Endothelial cell of umbilical vein (primary cell): ENCODE measurements around the gene CXXC4. TPM values are rescaled to one million over a fixed set of nuclear protein-coding genes. Genes with fewer than 3 reads are reported as not detected.

Experiments used
- BruUV-seq: library from RNA; stranded (reverse); fragments of 400-500 nt; replicated peaks from 2 replicates; lab custom pipeline; 2021; lab: Mats Ljungman, UMichigan
- CTCF ChIA-PET: fragments of 300-600, 350-600 bp; sonication (Branson Sonifier 250); formaldehyde crosslinking; loops from one replicate; lab custom pipeline; 2021; ENCODE audit warnings: antibody characterized with exemption, inconsistent platforms; lab: Charles Lee
- POLR2A ChIA-PET: fragments of 300-600, 350-600 bp; sonication (Branson Sonifier 250); formaldehyde crosslinking; loops from one replicate; lab custom pipeline; 2021; ENCODE audit warnings: antibody characterized with exemption, inconsistent platforms; lab: Charles Lee
- DNase-seq: peaks from one replicate; pipeline ENCODE4 v3.0.0-alpha.2; 2011; ENCODE audit warnings: low read depth, low spot score
- FAIRE-seq: peaks from 2 replicates; lab custom pipeline; 2011; peaks lifted over from hg19 to GRCh38; lab: Jason Lieb, UNC
- H2AFZ ChIP-seq: 2 replicates; pipeline ENCODE4 v1.6.0; 2012; ENCODE audit warnings: low read depth, low read length, control low read depth, inconsistent platforms
- H3K27ac ChIP-seq: 2 replicates; pipeline ENCODE4 v1.5.1; 2011; ENCODE audit warnings: low read depth, mild to moderate bottlenecking, control low read depth, low read length, moderate library complexity; ENCODE audit not compliant: insufficient read depth
- H3K27me3 ChIP-seq, 2 experiments: 2 replicates each; pipeline versions ENCODE4 v1.6.0 to v1.6.1; 2011; ENCODE audit warnings: low read length in 2 of 2, mixed read lengths in 1 of 2; ENCODE audit not compliant: control insufficient read depth in 2 of 2, insufficient read depth in 2 of 2
- H3K36me3 ChIP-seq, 2 experiments: 2 replicates in 1 of 2; 3 replicates in 1 of 2; pipeline ENCODE4 v1.5.1; 2011; ENCODE audit warnings: low read length in 2 of 2, mild to moderate bottlenecking in 1 of 2, moderate library complexity in 1 of 2; ENCODE audit not compliant: control insufficient read depth in 2 of 2, insufficient read depth in 2 of 2; ENCODE audit errors: extremely low read depth in 1 of 2
- H3K4me1 ChIP-seq: 3 replicates; pipeline ENCODE4 v1.5.1; 2011; ENCODE audit warnings: mild to moderate bottlenecking, low read length; ENCODE audit not compliant: control insufficient read depth, insufficient read depth; ENCODE audit errors: extremely low read depth
- H3K4me2 ChIP-seq: 2 replicates; pipeline ENCODE4 v1.6.1; 2011; ENCODE audit warnings: low read length, control low read depth, mixed read lengths; ENCODE audit not compliant: insufficient read depth
- H3K4me3 ChIP-seq, 3 experiments: fragments of 200-600 bp in 1 of 3; sonication (generic), shearing (Covaris generic) in 1 of 3; replicated peaks in 1 of 3; 2 replicates each; pipeline ENCODE4 v1.5.1; 2011 to 2016; ENCODE audit warnings: control low read depth in 3 of 3, low read length in 3 of 3, mild to moderate bottlenecking in 2 of 3, inconsistent platforms in 1 of 3, low read depth in 1 of 3, moderate library complexity in 1 of 3; ENCODE audit not compliant: insufficient read depth in 1 of 3
- H3K79me2 ChIP-seq: 2 replicates; pipeline ENCODE4 v1.6.0; 2012; ENCODE audit warnings: low read length, inconsistent platforms; ENCODE audit not compliant: control insufficient read depth, insufficient read depth
- H3K9ac ChIP-seq: replicated peaks from 2 replicates; pipeline ENCODE3; 2011; ENCODE audit warnings: low read length, control low read depth; ENCODE audit not compliant: insufficient read depth; ENCODE audit errors: extremely low read depth
- H3K9me1 ChIP-seq: replicated peaks from 3 replicates; pipeline ENCODE4 v1.6.0; 2011; ENCODE audit warnings: mild to moderate bottlenecking, low read length; ENCODE audit not compliant: control insufficient read depth, insufficient read depth; ENCODE audit errors: extremely low read depth
- H3K9me3 ChIP-seq: replicated peaks from 2 replicates; pipeline ENCODE4 v1.5.1; 2012; ENCODE audit warnings: low read length, inconsistent platforms; ENCODE audit not compliant: control insufficient read depth, insufficient read depth
- H4K20me1 ChIP-seq: replicated peaks from 2 replicates; pipeline ENCODE3; 2011; ENCODE audit warnings: mild to moderate bottlenecking, low read length; ENCODE audit not compliant: control insufficient read depth, insufficient read depth; ENCODE audit errors: extremely low read depth
- EZH2 ChIP-seq: IDR thresholded peaks from 2 replicates; pipeline ENCODE4 v1.6.1; 2012; ENCODE audit warnings: borderline replicate concordance, low read depth, mild to moderate bottlenecking, moderate library complexity, low read length, inconsistent platforms; ENCODE audit not compliant: severe bottlenecking
- FOS ChIP-seq: IDR thresholded peaks from 2 replicates; pipeline ENCODE4 v1.6.1; 2011; ENCODE audit warnings: mild to moderate bottlenecking, low read length, moderate library complexity, borderline replicate concordance; ENCODE audit not compliant: insufficient read depth
- GATA2 ChIP-seq: IDR thresholded peaks from 2 replicates; pipeline ENCODE4 v1.7.0; 2011; ENCODE audit warnings: low read depth, mild to moderate bottlenecking, moderate library complexity, mixed read lengths, low read length; ENCODE audit not compliant: insufficient read length, insufficient read depth
- JUN ChIP-seq: IDR thresholded peaks from 2 replicates; pipeline ENCODE4 v1.6.1; 2011; ENCODE audit warnings: borderline replicate concordance, low read depth; ENCODE audit not compliant: insufficient read length, insufficient read depth
- MYC ChIP-seq: IDR thresholded peaks from one replicate; pipeline ENCODE4 v1.6.1; 2011; ENCODE audit warnings: mild to moderate bottlenecking, low read depth, low read length
- POLR2A ChIP-seq: IDR thresholded peaks from 2 replicates; pipeline ENCODE4 v1.6.1; 2012; ENCODE audit warnings: low read depth, mild to moderate bottlenecking, control low read depth, low read length
- POLR2AphosphoS5 ChIP-seq: IDR thresholded peaks from 2 replicates; pipeline ENCODE4 v1.6.1; 2012; ENCODE audit warnings: low read depth, mild to moderate bottlenecking, control low read depth, low read length, moderate library complexity; ENCODE audit not compliant: insufficient read depth
- dilution Hi-C: fragments of 300-500 bp; cut with MboI; formaldehyde crosslinking; loops from one replicate; pipeline ENCODE4 v1.15.0; 2019; ENCODE audit warnings: low sequenced_read_pairs; ENCODE audit not compliant: extremely low pct_ligation_motif_present
- intact Hi-C: fragments of 100-400 bp; cut with micrococcal nuclease; formaldehyde crosslinking; loops from one replicate; pipeline ENCODE4 v1.10.0; 2022
- polyA plus RNA-seq, 4 experiments: library from polyadenylated mRNA; depleted of rRNA in 3 of 4; stranded (reverse) in 3 of 4; unstranded in 1 of 4; fragments of >200 nt; gene quantifications; 2 replicates each; pipeline versions ENCODE4 v1.2.1 to v1.2.3, GENCODE V29; 2011 to 2012; ENCODE audit warnings: missing spikeins in 1 of 4
- total RNA-seq: library from RNA; stranded (reverse); gene quantifications from 2 replicates; pipeline ENCODE4 v1.2.3, GENCODE V29; 2021
- TF ChIP-seq, protein P1 (sequence below), 2 donors: IDR thresholded peaks; 1 replicate in 1 of 2; 2 replicates in 1 of 2; pipeline ENCODE4 v1.5.1; 2011; ENCODE audit warnings: low read length in 2 of 2, mild to moderate bottlenecking in 2 of 2, moderate library complexity in 2 of 2, control low read depth in 1 of 2, inconsistent platforms in 1 of 2, low read depth in 1 of 2; ENCODE audit not compliant: insufficient read depth in 1 of 2; ENCODE audit errors: extremely low read depth in 1 of 2
- TF ChIP-seq, protein P2 (sequence below): IDR thresholded peaks from 2 replicates; pipeline ENCODE4 v1.6.1; 2011; ENCODE audit not compliant: insufficient read depth, insufficient read length

Gene CXXC4
- total and polyA plus RNA-seq, 2 donors (not counting 3 experiments of a cell fraction or from before 2014, with no cell fraction given), result not detected

DNA sequence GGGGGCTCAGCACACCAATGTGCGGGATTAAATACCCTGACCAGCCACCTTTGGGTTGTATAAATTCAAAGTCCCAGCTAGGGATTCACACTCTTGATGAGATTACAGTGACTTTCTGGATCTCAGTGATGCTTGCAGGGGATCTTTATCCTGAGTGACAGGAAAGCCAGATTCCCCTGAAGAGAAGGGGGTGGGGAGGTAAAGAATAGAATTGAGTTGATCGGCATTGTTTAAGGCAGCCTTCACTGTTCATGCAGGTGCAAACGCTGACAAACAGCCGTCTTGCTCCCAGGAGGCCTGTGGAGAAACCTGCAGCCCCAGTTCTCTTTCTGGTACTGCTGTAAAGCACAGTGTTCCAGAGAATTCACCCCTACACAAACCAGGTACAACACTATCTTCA lies 19.0 kb downstream of the CXXC4 start:
- H3K4me3 ChIP-seq, result no peak overlapping the region
- no peaks in the 10 kb centered on the region for H3K9me3 ChIP-seq
- no peaks in the 10 kb centered on the region for H3K9me1 ChIP-seq
- H3K4me1 ChIP-seq, result no peaks in the 10 kb centered on the region
- ChIA-PET POLR2A (no interaction called here), CTCF (no interaction called here)
- FAIRE-seq (no peak), DNase-seq (no peak)
- intact Hi-C loops (no loop called here), dilution Hi-C loops (no loop called here)
- H4K20me1 ChIP-seq, result no peaks in the 10 kb centered on the region
- H3K27me3 ChIP-seq, result no peaks in the 10 kb centered on the region
- BruUV-seq, result no TSS peak
- no peak overlapping the region for H2AFZ ChIP-seq
- no peak overlapping the region for H3K27ac ChIP-seq
- TF ChIP-seq EZH2 (no peak), JUN (no peak), GATA2 (no peak), POLR2AphosphoS5 (no peak)
- no peak overlapping the region for H3K9ac ChIP-seq
- H3K36me3 ChIP-seq, result no peaks in the 10 kb centered on the region
- no peak overlapping the region for H3K4me2 ChIP-seq
- H3K79me2 ChIP-seq, result no peaks in the 10 kb centered on the region

DNA sequence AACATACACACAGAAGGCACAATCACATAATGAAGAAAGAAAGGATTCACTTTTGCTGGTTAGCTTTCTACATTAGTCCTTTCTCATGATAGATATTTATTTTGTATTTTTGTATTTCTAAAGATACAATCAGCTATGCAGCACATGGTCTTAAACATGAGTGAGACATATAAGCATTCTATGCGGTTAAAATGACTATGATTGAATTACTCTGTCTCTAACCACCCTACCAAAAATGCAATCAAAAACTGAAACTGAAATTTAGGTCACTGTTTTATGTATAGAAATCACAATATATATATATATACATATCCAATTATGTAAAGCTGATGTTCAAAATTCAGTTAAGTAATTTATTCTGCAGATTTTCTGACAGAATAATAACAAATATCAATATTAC lies 21.9 kb downstream of the CXXC4 start:
- intact Hi-C loops, result no loop called here
- no peak for DNase-seq
- POLR2A ChIA-PET, result no interaction called here

More for the DNA sequence above, 21.9 kb downstream of the CXXC4 start:
- H3K4me1 ChIP-seq, result no peaks in the 10 kb centered on the region
- no peak overlapping the region for H3K9ac ChIP-seq
- no peak overlapping the region for H3K27ac ChIP-seq
- FAIRE-seq, result no peak
- dilution Hi-C loops, result no loop called here
- no peaks in the 10 kb centered on the region for H3K9me3 ChIP-seq
- H2AFZ ChIP-seq, result no peak overlapping the region
- H3K4me3 ChIP-seq, result no peak overlapping the region
- no peaks in the 10 kb centered on the region for H3K79me2 ChIP-seq
- H3K27me3 ChIP-seq, result no peaks in the 10 kb centered on the region
- CTCF ChIA-PET, result no interaction called here
- H3K4me2 ChIP-seq, result no peak overlapping the region
- H4K20me1 ChIP-seq, result no peaks in the 10 kb centered on the region
- no peaks in the 10 kb centered on the region for H3K9me1 ChIP-seq
- H3K36me3 ChIP-seq, result no peaks in the 10 kb centered on the region
- TF ChIP-seq, protein P1, sequence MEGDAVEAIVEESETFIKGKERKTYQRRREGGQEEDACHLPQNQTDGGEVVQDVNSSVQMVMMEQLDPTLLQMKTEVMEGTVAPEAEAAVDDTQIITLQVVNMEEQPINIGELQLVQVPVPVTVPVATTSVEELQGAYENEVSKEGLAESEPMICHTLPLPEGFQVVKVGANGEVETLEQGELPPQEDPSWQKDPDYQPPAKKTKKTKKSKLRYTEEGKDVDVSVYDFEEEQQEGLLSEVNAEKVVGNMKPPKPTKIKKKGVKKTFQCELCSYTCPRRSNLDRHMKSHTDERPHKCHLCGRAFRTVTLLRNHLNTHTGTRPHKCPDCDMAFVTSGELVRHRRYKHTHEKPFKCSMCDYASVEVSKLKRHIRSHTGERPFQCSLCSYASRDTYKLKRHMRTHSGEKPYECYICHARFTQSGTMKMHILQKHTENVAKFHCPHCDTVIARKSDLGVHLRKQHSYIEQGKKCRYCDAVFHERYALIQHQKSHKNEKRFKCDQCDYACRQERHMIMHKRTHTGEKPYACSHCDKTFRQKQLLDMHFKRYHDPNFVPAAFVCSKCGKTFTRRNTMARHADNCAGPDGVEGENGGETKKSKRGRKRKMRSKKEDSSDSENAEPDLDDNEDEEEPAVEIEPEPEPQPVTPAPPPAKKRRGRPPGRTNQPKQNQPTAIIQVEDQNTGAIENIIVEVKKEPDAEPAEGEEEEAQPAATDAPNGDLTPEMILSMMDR (IDR thresholded peaks at IDR 0.05; ENCODE audit: extremely low read depth in 1 of 2, insufficient read depth in 1 of 2, low read depth in 1 of 2, low read length in 2 of 2), result no peak
- TF ChIP-seq POLR2AphosphoS5 (no peak), JUN (no peak), FOS (no peak), POLR2A (no peak), GATA2 (no peak), MYC (no peak), EZH2 (no peak)
- TF ChIP-seq, protein P2, sequence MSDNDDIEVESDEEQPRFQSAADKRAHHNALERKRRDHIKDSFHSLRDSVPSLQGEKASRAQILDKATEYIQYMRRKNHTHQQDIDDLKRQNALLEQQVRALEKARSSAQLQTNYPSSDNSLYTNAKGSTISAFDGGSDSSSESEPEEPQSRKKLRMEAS, result no peak
- no TSS peak for BruUV-seq
